ENCODE results near the gene CATSPER1. TPM values are rescaled to one million over a fixed set of nuclear protein-coding genes. Genes with fewer than 3 reads are reported as not detected.

Gene CATSPER1
- total RNA-seq = 1.0 and 1.3 TPM in 2 replicates
- 0.68 and 0.89 TPM in 2 replicates for polyA plus RNA-seq
- 1.1 and 1.7 TPM in 2 replicates for polyA plus RNA-seq (2011; cell fraction: cytosol; rRNA removed)
- 0.41 and 0.58 TPM in 2 replicates for polyA plus RNA-seq (2011; cell fraction: nucleus; rRNA removed)
- 0.58 and 0.78 TPM in 2 replicates for polyA plus RNA-seq (2012)
- polyA minus RNA-seq = 0.42 TPM in 1 of 2 replicates, not detected in the other
- 0.61 TPM for polyA minus RNA-seq (2011; cell fraction: cytosol; rRNA and poly(A)+ RNA removed)
- 0.48 TPM in 1 of 2 replicates, not detected in the other for polyA minus RNA-seq (2011; cell fraction: nucleus; rRNA and poly(A)+ RNA removed)
- Bru-seq, nascent RNA = percentile 16 among the genes with signal in this experiment
- BruChase-seq, experiment 1, labeled RNA remaining after a 6-hour chase = percentile 21 among the genes with signal in this experiment
- percentile 16 among the genes with signal in this experiment for BruChase-seq, experiment 2, labeled RNA remaining after a 2-hour chase
- long read RNA-seq, partial matches to known transcripts = 0 of 10 reads
- long read RNA-seq, other reads (novel, unspliced or antisense) = 10 of 10 reads

DNA sequence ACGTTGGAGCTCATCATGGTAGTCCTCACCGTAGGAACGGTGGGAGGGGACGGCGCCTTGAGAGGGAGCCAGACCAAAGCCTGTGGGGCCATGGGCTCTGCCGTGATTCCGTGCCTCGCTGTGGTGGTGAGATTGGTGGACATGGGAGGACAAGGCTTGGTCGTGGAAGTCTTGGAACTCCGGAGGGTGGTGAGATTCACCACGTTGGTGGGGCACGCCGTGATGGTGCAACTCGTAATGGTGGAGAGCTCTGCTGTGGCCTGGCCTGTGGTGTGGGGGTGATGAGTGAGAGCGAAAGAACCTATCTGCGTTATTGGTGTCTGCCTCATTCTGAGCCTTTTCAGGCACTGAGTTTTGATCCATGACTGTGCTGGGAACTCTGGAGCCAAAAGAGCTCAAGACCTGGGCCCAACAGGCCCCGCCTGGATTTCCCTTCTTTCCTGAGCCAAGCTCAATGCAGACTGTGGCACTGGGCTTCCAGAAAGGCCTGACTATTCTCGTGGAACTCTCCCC, at the start of gene CATSPER1:
Gene CATSPER1 (minus strand): TSS at position 463 of the 513 bp plus-strand sequence. CDS start 100 bp downstream, at position 363.
- no TSS peak for BruUV-seq (replicated peaks)
- ChIA-PET POLR2A (no interaction called here), CTCF (interaction anchor here (1.0 to 1.1 kb wide), 2 partner anchors 10 to 19 kb away, joined by 5 to 7 read pairs; no protein-coding TSS in a partner anchor)
- no peak for TF ChIP-seq POLR2A (IDR thresholded peaks at IDR 0.05; ENCODE audit: low read depth, low read length)
- TF ChIP-seq FOS (IDR thresholded peaks at IDR 0.05; ENCODE audit: borderline replicate concordance, insufficient read depth, low read length) = no peak
- no peak for TF ChIP-seq JUN (IDR thresholded peaks at IDR 0.05; ENCODE audit: borderline replicate concordance, insufficient read depth, insufficient read length, low read depth)
- no peak for TF ChIP-seq MAX (IDR thresholded peaks at IDR 0.05; ENCODE audit: insufficient read depth, insufficient read length)
- TF ChIP-seq, protein P1, sequence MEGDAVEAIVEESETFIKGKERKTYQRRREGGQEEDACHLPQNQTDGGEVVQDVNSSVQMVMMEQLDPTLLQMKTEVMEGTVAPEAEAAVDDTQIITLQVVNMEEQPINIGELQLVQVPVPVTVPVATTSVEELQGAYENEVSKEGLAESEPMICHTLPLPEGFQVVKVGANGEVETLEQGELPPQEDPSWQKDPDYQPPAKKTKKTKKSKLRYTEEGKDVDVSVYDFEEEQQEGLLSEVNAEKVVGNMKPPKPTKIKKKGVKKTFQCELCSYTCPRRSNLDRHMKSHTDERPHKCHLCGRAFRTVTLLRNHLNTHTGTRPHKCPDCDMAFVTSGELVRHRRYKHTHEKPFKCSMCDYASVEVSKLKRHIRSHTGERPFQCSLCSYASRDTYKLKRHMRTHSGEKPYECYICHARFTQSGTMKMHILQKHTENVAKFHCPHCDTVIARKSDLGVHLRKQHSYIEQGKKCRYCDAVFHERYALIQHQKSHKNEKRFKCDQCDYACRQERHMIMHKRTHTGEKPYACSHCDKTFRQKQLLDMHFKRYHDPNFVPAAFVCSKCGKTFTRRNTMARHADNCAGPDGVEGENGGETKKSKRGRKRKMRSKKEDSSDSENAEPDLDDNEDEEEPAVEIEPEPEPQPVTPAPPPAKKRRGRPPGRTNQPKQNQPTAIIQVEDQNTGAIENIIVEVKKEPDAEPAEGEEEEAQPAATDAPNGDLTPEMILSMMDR (IDR thresholded peaks at IDR 0.05; ENCODE audit: extremely low read depth in 1 of 2, insufficient read depth in 1 of 2, low read depth in 1 of 2, low read length in 2 of 2) = no peak
- TF ChIP-seq POLR2AphosphoS5 (IDR thresholded peaks at IDR 0.05; ENCODE audit: insufficient read depth, low read depth, low read length) = no peak
- TF ChIP-seq GATA2 (IDR thresholded peaks at IDR 0.05; ENCODE audit: insufficient read depth, insufficient read length, low read depth, low read length) = no peak
- TF ChIP-seq MYC (IDR thresholded peaks at IDR 0.05; ENCODE audit: low read depth, low read length) = no peak
- TF ChIP-seq EZH2 (IDR thresholded peaks at IDR 0.05; ENCODE audit: borderline replicate concordance, low read depth, low read length, severe bottlenecking) = no peak
- peaks cover 10% of the 10 kb centered on the region for H3K4me1 ChIP-seq (ENCODE audit: control insufficient read depth, extremely low read depth, insufficient read depth, low read length)
- no peak within 1 kb of the TSS for H3K27ac ChIP-seq (ENCODE audit: insufficient read depth, low read depth, low read length)
- DNase-seq (ENCODE audit: low read depth, low spot score) (no peak), FAIRE-seq (no peak)
- H3K79me2 ChIP-seq (ENCODE audit: control insufficient read depth, insufficient read depth, low read length) = no peaks in the 10 kb centered on the region
- H3K9me1 ChIP-seq (replicated peaks; ENCODE audit: control insufficient read depth, extremely low read depth, insufficient read depth, low read length) = no peaks in the 10 kb centered on the region
- no peak within 1 kb of the TSS for H3K4me3 ChIP-seq (replicated peaks in 1 of 3; ENCODE audit: insufficient read depth in 1 of 3, low read depth in 1 of 3, low read length in 3 of 3)
- dilution Hi-C loops (cut with MboI; ENCODE audit: extremely low pct_ligation_motif_present, low sequenced_read_pairs) = no loop called here
- no peak within 1 kb of the TSS for H3K4me2 ChIP-seq (ENCODE audit: insufficient read depth, low read length)
- no peaks in the 10 kb centered on the region for H3K27me3 ChIP-seq (ENCODE audit: control insufficient read depth in 2 of 2, insufficient read depth in 2 of 2, low read length in 2 of 2)
- H3K9me3 ChIP-seq (replicated peaks; ENCODE audit: control insufficient read depth, insufficient read depth, low read length) = no peaks in the 10 kb centered on the region
- no peaks in the 10 kb centered on the region for H4K20me1 ChIP-seq (replicated peaks; ENCODE audit: control insufficient read depth, extremely low read depth, insufficient read depth, low read length)
- intact Hi-C loops (cut with micrococcal nuclease) = no loop called here
- H3K36me3 ChIP-seq (ENCODE audit: control insufficient read depth in 2 of 2, extremely low read depth in 1 of 2, insufficient read depth in 2 of 2, low read length in 2 of 2) = no peaks in the 10 kb centered on the region
- H2AFZ ChIP-seq (ENCODE audit: low read depth, low read length) = no peak within 1 kb of the TSS
- no peak within 1 kb of the TSS for H3K9ac ChIP-seq (replicated peaks; ENCODE audit: extremely low read depth, insufficient read depth, low read length)

Measured in endothelial cell of umbilical vein (primary cell).